Measurements from ENCODE around the gene SEZ6L2. TPM values are rescaled to one million over a fixed set of nuclear protein-coding genes. Genes with fewer than 3 reads are reported as not detected.

The SEZ6L2 gene
- total and polyA plus RNA-seq, 2 of the 8 experiments (the other 6 are each of a cell fraction or from before 2014, with no cell fraction given): 43.5 to 47.7 TPM

DNA sequence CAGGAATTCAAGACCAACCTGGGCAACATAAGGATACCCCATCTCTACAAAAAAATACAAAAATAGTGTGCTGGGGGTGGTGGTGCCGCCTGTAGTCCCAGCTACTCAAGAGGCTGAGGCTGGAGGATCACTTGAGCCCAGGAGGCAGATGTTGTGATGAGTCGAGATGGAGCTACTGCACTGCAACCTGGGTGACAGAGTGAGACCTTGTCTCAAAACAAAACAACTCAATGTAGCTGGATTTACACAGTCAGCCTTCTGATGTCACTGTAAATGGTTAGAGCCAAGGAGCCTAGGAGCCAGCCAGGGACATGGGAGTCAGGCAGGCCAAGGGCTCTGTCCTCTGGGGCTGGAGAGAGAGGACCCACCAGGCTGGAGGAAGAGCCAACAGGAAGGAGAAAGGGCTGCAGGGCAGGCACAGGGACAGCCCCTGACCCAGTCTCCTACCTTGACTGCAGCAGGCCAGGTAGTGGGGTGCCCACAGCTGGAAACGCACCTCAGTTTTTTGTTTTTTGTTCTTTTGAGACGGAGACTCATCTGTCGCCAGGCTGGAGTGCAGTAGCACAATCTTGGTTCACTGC lies 44.7 kb downstream of the SEZ6L2 start:
- no peak overlapping the region for H2AFZ ChIP-seq (ENCODE audit: low read length)
- no peaks in the 10 kb centered on the region for H4K20me1 ChIP-seq (replicated peaks in 1 of 2; ENCODE audit: control insufficient read depth in 1 of 2, insufficient read depth in 2 of 2, low read length in 2 of 2)
- DNase-seq (ENCODE audit: low read depth in 1 of 2, low spot score in 2 of 2) (no peak), FAIRE-seq (no peak)
- H3K23me2 ChIP-seq (ENCODE audit: low read depth, low read length): no peaks in the 10 kb centered on the region
- H3K56ac ChIP-seq (replicated peaks; ENCODE audit: insufficient read length, low read depth, low read length): no peak overlapping the region
- H2BK120ac ChIP-seq (replicated peaks; ENCODE audit: low read depth, low read length): no peak overlapping the region
- H4K91ac ChIP-seq (replicated peaks; ENCODE audit: insufficient read length, low read length): no peak overlapping the region
- no peak overlapping the region for H4K8ac ChIP-seq (ENCODE audit: extremely low read depth, insufficient read depth, low read length)
- H3K79me2 ChIP-seq (ENCODE audit: control insufficient read depth in 1 of 2, insufficient read depth in 2 of 2, low read length in 2 of 2): no peaks in the 10 kb centered on the region
- 96% methylated on average over 5 of the region's 5 CpGs; no CpG with 5 or more reads in 1 of the 2 experiments for WGBS, 2 experiments (ENCODE audit: extremely low coverage in 1 of 2, insufficient coverage in 1 of 2, insufficient read length in 1 of 2, insufficient replicate concordance in 2 of 2, low coverage in 1 of 2, low lambda C conversion rate in 2 of 2, missing lambda C conversion rate in 1 of 2)
- H3K18ac ChIP-seq (ENCODE audit: extremely low read depth, low read length): no peak overlapping the region
- no peaks in the 10 kb centered on the region for H3K79me1 ChIP-seq (ENCODE audit: low read depth, low read length)
- H3K4me1 ChIP-seq (replicated peaks in 1 of 4; ENCODE audit: control insufficient read depth in 3 of 4, insufficient read depth in 4 of 4, low read length in 3 of 4): no peaks in the 10 kb centered on the region
- no peaks in the 10 kb centered on the region for H3K27me3 ChIP-seq (replicated peaks in 1 of 4; ENCODE audit: control insufficient read depth in 3 of 4, extremely low read depth in 1 of 4, insufficient read depth in 3 of 4, low read length in 3 of 4)
- no peak overlapping the region for H3K14ac ChIP-seq (ENCODE audit: insufficient read length)
- H2BK15ac ChIP-seq (ENCODE audit: low read length): 0 out of 2 replicates have a peak overlapping the region, but pooled peaks have one; percentile 61
- POLR2A ChIA-PET (ENCODE audit: partially characterized antibody): interaction anchor here (0.9 to 2.5 kb wide), 4 partner anchors 9 to 47 kb away, joined by 3 to 9 read pairs (median 6); partner anchors contain the start of gene CDIPT
- H2BK12ac ChIP-seq (ENCODE audit: low read depth, low read length): no peak overlapping the region
- no peak overlapping the region for H3K4ac ChIP-seq (replicated peaks; ENCODE audit: insufficient read length, low read depth, low read length)
- CTCF ChIA-PET (ENCODE audit: partially characterized antibody): interaction anchor here (0.6 to 15.0 kb wide), 6 partner anchors 12 to 178 kb away, joined by 3 to 212 read pairs (median 6); partner anchors contain the start of genes MVP, PAGR1 and TLCD3B
- H3K9me3 ChIP-seq (ENCODE audit: insufficient read depth in 2 of 2, low read depth in 1 of 2, low read length in 1 of 2): no peaks in the 10 kb centered on the region
- H2BK5ac ChIP-seq (ENCODE audit: low read depth, low read length): no peak overlapping the region
- no peak overlapping the region for H3K9ac ChIP-seq (replicated peaks in 1 of 4; ENCODE audit: extremely low read depth in 1 of 4, low read depth in 3 of 4, low read length in 3 of 4)
- H3K23ac ChIP-seq (ENCODE audit: insufficient read length): no peak overlapping the region
- H2AK5ac ChIP-seq (ENCODE audit: low read depth, low read length): 0 out of 2 replicates have a peak overlapping the region, but pooled peaks have one; percentile 24
- no peak overlapping the region for H3K4me3 ChIP-seq (ENCODE audit: extremely low read depth in 1 of 4, insufficient read depth in 2 of 4, low read depth in 3 of 4, low read length in 4 of 4)
- H3K36me3 ChIP-seq (ENCODE audit: control insufficient read depth in 2 of 4, insufficient read depth in 4 of 4, low read length in 3 of 4): peaks cover 0 to 8% (median 2%) of the 10 kb centered on the region in 4 experiments; a peak in 3 of 8 replicates
- H3K27ac ChIP-seq (ENCODE audit: low read depth, low read length): no peak overlapping the region
- H2BK20ac ChIP-seq (ENCODE audit: low read length): no peak overlapping the region
- no peak overlapping the region for H4K5ac ChIP-seq (ENCODE audit: insufficient read length, low read depth, low read length)
- no peak overlapping the region for H3K4me2 ChIP-seq (ENCODE audit: insufficient read depth in 1 of 2, low read depth in 2 of 2, low read length in 2 of 2)
- TF ChIP-seq CBX8 (IDR thresholded peaks at IDR 0.05; ENCODE audit: borderline replicate concordance, low read depth, low read length): no peak
- no peak for TF ChIP-seq POLR2AphosphoS5 (IDR thresholded peaks at IDR 0.05; ENCODE audit: low read depth, low read length)
- TF ChIP-seq GTF2F1 (IDR thresholded peaks at IDR 0.05; ENCODE audit: borderline replicate concordance, low read depth, low read length): no peak
- TF ChIP-seq, protein P1, sequence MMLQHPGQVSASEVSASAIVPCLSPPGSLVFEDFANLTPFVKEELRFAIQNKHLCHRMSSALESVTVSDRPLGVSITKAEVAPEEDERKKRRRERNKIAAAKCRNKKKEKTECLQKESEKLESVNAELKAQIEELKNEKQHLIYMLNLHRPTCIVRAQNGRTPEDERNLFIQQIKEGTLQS (IDR thresholded peaks at IDR 0.05; ENCODE audit: insufficient read depth, low read depth, low read length): no peak
- TF ChIP-seq SIN3A (conservative IDR thresholded peaks at IDR 0.05 in 1 of 2, IDR thresholded peaks at IDR 0.05 in 1 of 2; ENCODE audit: low read depth in 1 of 2, low read length in 2 of 2): no peak
- TF ChIP-seq SRF (IDR thresholded peaks at IDR 0.05; ENCODE audit: low read depth, low read length): no peak
- TF ChIP-seq EGR1 (IDR thresholded peaks at IDR 0.05; ENCODE audit: borderline replicate concordance, low read depth, low read length): no peak
- no peak for TF ChIP-seq POU5F1 (IDR thresholded peaks at IDR 0.05; ENCODE audit: low read depth, low read length)
- no peak for TF ChIP-seq RBBP5 (IDR thresholded peaks at IDR 0.05; ENCODE audit: borderline replicate concordance, low read depth, low read length)
- TF ChIP-seq FOSL1 (IDR thresholded peaks at IDR 0.05; ENCODE audit: insufficient read depth, low read depth, low read length): no peak
- no peak for TF ChIP-seq RNF2 (IDR thresholded peaks at IDR 0.05; ENCODE audit: borderline replicate concordance, low read depth, low read length, missing control alignments, poor library complexity, severe bottlenecking)
- no peak for TF ChIP-seq RFX5 (IDR thresholded peaks at IDR 0.05; ENCODE audit: borderline replicate concordance, low read depth, low read length)
